ENCODE data around the gene TMEM147.

TMEM147 gene, protein sequence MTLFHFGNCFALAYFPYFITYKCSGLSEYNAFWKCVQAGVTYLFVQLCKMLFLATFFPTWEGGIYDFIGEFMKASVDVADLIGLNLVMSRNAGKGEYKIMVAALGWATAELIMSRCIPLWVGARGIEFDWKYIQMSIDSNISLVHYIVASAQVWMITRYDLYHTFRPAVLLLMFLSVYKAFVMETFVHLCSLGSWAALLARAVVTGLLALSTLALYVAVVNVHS

GRCh38 chr19:35545001-35545854, at the start of gene TMEM147:
Gene TMEM147, plus strand, starts transcription at chr19:35545626. Its CDS starts 114 bp downstream, at chr19:35545740.
- peak; percentile 34 to 73 for DNase-seq (ENCODE audit: extremely low read depth in 1 of 2, low read depth in 1 of 2)

- DNase-seq (ENCODE audit: extremely low read depth in 1 of 2, low read depth in 1 of 2): no peak
These were observed 48.0 kb upstream of the TMEM147 start for GRCh38 chr19:35497406-35497805.

DNA sequence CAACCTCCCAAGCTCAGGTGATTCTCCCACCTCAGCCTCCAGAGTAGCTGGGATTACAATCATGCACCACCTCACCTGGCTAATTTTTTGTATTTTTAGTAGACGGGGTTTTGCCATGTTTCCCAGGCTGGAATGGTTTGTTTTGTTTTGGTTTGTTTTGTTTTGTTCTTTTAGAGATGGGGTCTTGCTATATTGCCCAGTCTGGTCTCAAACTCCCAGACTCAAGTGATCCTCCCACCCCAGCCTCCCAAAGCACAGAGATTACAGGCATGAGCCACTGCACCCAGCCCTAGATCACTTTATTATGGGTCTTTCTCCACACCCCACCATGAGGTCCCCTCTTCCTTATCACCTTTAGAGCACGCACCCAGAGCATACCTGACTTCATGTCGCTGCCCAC, 47.2 kb upstream of the TMEM147 start:
- no peak for DNase-seq (ENCODE audit: extremely low read depth in 1 of 2, low read depth in 1 of 2)

DNA sequence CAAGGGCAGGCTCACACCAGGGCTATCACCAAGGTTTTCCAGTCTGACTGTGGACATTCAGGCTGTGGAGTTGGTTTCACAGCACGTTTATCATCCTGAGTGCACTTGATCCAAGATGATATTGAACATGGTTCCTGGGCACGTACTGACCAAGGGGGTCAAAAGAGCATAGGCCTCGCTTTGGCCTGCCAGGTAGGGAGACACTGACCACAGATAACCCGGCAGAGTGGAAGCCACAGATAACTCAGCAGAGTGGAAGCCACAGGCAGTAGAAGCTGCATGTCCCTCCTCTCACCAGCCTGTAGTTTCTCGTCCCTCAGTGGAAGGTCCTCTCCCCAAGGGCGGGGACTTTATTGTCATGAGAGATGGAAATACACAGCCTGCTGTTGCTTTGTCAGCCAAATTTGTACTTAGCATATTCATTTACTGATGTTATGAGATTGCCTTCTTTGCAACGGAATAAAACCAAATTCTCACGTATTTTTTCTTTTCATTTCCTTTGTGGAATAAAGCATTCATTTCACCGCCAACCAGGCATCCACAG, 46.4 kb upstream of the TMEM147 start:
- DNase-seq (ENCODE audit: extremely low read depth in 1 of 2, low read depth in 1 of 2): no peak

- DNase-seq (ENCODE audit: extremely low read depth in 1 of 2, low read depth in 1 of 2): no peak
These were observed 44.8 kb upstream of the TMEM147 start for GRCh38 chr19:35500611-35501010.

DNA sequence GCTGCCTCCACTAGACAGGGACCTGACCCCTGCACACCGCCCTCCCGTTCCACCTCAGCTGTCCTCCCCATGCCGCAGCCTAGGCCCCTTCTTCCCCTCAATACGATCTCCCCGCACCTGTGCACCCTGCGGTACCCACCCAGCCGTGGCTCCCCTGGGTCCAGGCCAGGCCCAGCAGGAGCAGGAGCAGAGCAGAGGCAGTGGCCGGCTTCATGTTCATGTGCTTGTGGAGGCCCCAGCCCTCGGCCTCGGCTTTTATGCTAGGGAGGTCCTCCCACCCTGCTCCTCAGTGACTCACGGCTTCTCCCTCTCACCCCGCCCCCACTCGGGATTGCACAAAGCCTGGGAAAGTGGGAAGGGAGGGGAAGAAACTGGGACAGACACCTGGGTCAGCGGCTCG, 43.7 kb upstream of the TMEM147 start:
- DNase-seq (ENCODE audit: extremely low read depth in 1 of 2, low read depth in 1 of 2): no peak

GRCh38 chr19:35502751-35503150, 42.7 kb upstream of the TMEM147 start:
- no peak for DNase-seq (ENCODE audit: extremely low read depth in 1 of 2, low read depth in 1 of 2)

DNA sequence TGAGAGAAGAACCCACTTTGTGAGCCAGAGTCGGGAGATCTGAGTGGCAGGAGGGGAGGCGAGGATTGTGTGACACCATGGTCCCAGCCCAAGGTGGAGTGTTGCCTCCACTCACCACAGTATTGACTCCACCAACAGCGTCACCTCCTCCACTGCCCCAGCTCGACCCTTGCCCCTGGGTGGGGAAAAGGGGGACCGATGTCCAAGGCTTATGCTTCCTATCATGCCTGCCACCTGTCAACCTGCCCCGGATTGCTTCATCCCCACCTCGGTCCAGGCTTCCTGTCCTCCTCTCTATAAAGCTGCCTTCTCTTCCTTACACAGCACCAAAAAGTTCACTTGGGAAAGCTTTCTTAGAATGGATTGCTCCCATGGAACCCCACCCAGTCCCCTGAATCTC, 39.4 kb upstream of the TMEM147 start:
- DNase-seq (ENCODE audit: extremely low read depth in 1 of 2, low read depth in 1 of 2): no peak

DNA sequence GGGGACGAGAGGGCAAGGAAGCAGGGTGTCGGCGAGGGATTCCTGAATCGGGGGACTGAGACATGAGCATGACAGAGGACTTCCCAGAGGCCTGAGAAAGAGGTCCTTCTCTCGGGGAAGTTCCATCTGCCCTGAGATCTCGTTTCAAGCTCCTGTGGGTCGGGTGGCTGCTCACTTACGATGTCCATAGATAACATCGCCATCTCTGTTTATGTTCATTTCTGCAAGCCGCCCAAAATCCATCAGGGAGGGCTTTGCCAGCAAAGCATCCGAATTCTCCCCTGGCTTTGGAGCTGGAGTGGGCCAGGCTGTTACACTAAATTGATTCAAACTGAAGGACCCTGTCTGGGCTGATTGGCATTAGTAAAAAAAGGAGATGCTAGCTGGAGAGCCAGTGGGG, 37.9 kb upstream of the TMEM147 start:
- no peak for DNase-seq (ENCODE audit: extremely low read depth in 1 of 2, low read depth in 1 of 2)

- no peak for DNase-seq (ENCODE audit: extremely low read depth in 1 of 2, low read depth in 1 of 2)
These were observed 37.3 kb upstream of the TMEM147 start for GRCh38 chr19:35508129-35508528.

DNA sequence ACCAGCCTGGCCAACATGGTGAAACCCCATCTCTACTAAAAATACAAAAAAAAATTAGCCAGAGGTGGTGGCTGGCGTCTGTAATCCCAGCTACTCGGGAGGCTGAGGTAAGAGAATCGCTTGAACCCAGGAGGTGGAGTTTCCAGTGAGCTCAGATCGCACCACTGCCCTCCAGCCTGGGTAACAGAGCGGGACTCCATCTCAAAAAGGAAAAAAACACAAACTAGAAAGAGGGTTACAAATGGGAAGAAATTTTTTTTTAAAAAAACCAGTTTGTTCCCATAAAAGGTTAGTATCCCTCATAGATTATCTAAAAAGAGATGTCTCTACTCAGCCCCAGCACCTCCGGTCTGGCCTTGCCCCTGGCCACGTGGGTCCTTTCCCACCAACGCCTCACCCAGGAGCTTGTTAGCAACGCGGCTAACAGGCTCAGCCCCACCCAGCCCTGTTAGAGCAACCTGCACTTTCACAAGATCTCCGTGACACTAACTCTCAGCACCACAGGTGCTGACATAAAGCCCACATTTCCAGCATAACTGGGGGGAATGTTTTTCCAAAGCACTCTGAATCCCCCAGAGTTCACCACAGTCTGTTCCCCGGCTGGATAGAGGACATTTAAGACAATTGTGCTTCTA, 36.3 kb upstream of the TMEM147 start:
- no peak for DNase-seq (ENCODE audit: extremely low read depth in 1 of 2, low read depth in 1 of 2)

- peak; percentile 32 to 70 for DNase-seq (ENCODE audit: extremely low read depth in 1 of 2, low read depth in 1 of 2)
These were observed 35.4 kb upstream of the TMEM147 start for GRCh38 chr19:35509861-35510625.

DNA sequence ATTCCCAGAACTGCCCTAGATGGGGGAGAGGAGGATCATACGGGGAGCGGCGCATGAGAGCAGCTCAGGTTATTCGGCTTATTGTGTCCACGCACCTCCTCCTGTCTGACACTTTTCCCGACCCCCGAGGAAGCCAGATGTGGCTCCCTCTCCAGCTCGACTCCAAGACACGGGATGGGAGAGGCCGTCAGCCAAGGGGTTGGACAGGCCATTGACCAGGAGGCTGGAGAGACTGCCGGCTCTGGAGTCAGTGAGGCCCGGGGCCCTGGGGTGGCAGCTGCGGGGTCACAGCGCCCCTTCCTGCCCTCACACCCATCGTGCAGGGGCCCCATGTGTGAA, 34.8 kb upstream of the TMEM147 start:
- DNase-seq (ENCODE audit: extremely low read depth in 1 of 2, low read depth in 1 of 2): no peak

- no peak for DNase-seq (ENCODE audit: extremely low read depth in 1 of 2, low read depth in 1 of 2)
These were observed 34.1 kb upstream of the TMEM147 start for GRCh38 chr19:35511337-35511736.

GRCh38 chr19:35512831-35513627, 32.4 kb upstream of the TMEM147 start:
- DNase-seq (ENCODE audit: extremely low read depth in 1 of 2, low read depth in 1 of 2): no peak

DNA sequence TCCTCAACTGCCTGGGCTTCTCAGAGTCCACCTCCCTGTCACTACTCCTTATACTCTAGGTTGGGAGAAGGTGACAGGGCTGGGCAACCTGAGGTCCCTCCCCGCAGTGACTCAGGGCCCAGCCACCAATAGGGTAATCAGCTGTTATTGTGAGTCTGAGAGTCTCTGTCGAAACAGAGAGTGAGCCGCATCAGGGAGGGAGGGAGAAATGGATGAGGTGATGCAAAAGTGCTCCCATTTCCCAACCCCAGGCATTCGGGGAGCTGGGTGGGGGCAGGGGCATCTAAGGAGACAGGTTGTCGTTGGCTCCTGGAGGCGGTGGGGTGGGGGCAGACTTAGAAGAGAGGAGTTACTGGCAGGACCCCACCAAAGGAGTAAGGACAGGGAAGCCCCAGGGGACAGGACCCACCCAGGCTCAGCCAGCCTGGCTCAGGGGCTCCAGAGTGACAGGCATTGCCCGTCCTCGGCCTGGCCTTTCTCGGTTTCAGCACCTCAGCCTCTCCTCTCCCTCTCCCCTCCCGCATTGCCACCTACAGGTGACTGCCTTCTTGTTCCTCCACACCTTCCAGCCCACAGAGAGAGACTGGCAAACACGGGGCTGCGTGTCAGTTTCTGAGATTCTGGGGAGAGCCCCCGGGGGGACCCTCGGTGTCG, 31.7 kb upstream of the TMEM147 start, which contains the start of gene DMKN:
Gene DMKN, minus strand, starts transcription at position 22 of the 654 bp plus-strand sequence. CDS start 174 bp downstream, outside the sequence.
- no peak for DNase-seq (ENCODE audit: extremely low read depth in 1 of 2, low read depth in 1 of 2)

DNA sequence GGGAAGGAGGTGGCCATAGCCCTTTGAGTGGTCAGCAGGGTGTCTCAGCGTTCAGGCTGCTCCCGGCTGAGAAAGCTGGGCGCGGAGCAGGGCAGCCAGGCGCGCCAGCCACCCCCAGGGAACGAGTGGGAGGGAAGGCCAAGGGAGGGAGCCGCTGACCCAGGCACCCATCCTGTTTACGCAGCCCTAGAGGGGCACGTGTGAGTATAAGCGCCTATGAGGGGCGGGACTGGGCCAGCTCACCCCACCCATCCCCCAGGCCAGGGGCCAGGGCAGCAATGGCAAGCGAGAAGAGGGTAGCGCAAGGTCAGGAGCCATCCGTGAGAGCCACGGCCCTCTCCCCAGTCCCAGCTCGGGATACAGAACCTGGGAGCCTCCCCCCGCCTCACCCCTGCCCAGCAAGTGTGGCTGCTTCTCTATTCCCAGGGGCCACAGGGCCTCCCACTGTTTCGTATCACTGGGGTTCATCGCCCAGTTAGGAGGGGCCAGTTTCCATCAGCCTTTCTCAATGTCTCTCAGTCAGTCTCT, 31.1 kb upstream of the TMEM147 start:
- DNase-seq (ENCODE audit: extremely low read depth in 1 of 2, low read depth in 1 of 2): no peak

DNA sequence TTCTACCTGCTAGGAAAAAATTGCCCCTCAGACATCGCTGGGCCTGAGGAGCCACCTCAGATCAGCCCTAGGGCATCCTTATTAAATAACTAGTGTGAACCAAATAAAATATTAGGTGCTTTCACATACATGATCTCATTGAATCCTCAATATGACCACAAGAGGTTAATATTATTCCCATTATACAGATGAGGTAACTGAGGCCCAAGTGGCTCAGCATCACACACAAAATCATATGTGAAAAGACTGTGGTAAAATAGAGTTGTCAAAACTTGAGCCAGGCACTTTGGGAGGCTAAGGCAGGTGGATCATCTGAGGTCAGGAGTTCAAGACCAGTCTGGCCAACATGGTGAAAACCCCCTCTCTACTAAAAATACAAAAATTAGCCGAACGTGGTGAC, 29.1 kb upstream of the TMEM147 start:
- DNase-seq (ENCODE audit: extremely low read depth in 1 of 2, low read depth in 1 of 2): no peak

- DNase-seq (ENCODE audit: extremely low read depth in 1 of 2, low read depth in 1 of 2): no peak
These were observed 28.1 kb upstream of the TMEM147 start for GRCh38 chr19:35517342-35517741.

All from activated CD8-positive, alpha-beta memory T cell treated with anti-CD3 and anti-CD28 coated beads for 1 hour (primary cell).